Left ventricle myocardium inferior (tissue), 1 donor: ENCODE results near the gene B2M. TPM values are rescaled to one million over a fixed set of nuclear protein-coding genes. Genes with fewer than 3 reads are reported as not detected.
"Not testable (repeated sequence)": the region's sequence is repeated elsewhere in the genome, so short reads cannot be mapped to it uniquely, and the experiment has no call there.

Experiments used
- DNase-seq: peaks from one replicate; pipeline ENCODE4 v3.0.0-alpha.2; 2020
- H3K27ac ChIP-seq: fragments of 200-600 bp; replicated peaks from 2 replicates; pipeline ENCODE4 v1.8.0; 2021
- H3K27me3 ChIP-seq: fragments of 200-600 bp; 2 replicates; pipeline ENCODE4 v1.8.0; 2021; ENCODE audit warnings: low read depth
- H3K36me3 ChIP-seq: fragments of 200-600 bp; 2 replicates; pipeline ENCODE4 v1.8.0; 2021
- H3K4me1 ChIP-seq: fragments of 200-600 bp; 2 replicates; pipeline ENCODE4 v1.8.0; 2021
- H3K4me3 ChIP-seq: fragments of 200-600 bp; 2 replicates; pipeline ENCODE4 v1.8.0; 2021; ENCODE audit warnings: mild to moderate bottlenecking, moderate library complexity
- H3K9me3 ChIP-seq: fragments of 200-600 bp; replicated peaks from 2 replicates; pipeline ENCODE4 v1.8.0; 2021
- CTCF ChIP-seq: fragments of 200-600 bp; IDR thresholded peaks from 2 replicates; pipeline ENCODE4 v1.8.0; 2021; ENCODE audit warnings: antibody characterized with exemption, mild to moderate bottlenecking, borderline replicate concordance
- intact Hi-C: fragments of 100-400 bp; cut with micrococcal nuclease; formaldehyde crosslinking; loops from one replicate; pipeline ENCODE4 v1.11.0; 2022
- total RNA-seq: library from RNA; stranded (reverse); fragmentation: NEBNext Ultra II Directional; extraction: Animal tissue kit (Norgen Biotek cat#: 25700); gene quantifications from one replicate; pipeline ENCODE4 v1.2.1, GENCODE V29; 2021
- donor health status: DM: no; HTN: yes; CAD: no; lungs with severe emphysema.

The B2M gene
- total RNA-seq, 1 donor from 2014 or later, result 1,128 TPM

GRCh38 chr15:44738340-44738984 lies 27.1 kb downstream of the B2M start:
- TF ChIP-seq CTCF, result peak; percentile 83
- Histone ChIP-seq H3K4me3 (no peak overlapping the region), H3K27ac (no peak overlapping the region), H3K27me3 (no peaks in the 10 kb centered on the region), H3K9me3 (no peaks in the 10 kb centered on the region), H3K36me3 (no peaks in the 10 kb centered on the region), H3K4me1 (peaks cover 22% of the 10 kb centered on the region)
- intact Hi-C loops, result loop anchor here (5.0 kb wide), 1 partner anchor 76 kb away; the partner anchor contains the start of gene SPG11
- no peak for DNase-seq

- H3K27me3 ChIP-seq, H3K36me3 ChIP-seq, DNase-seq, H3K27ac ChIP-seq, H3K4me3 ChIP-seq, H3K9me3 ChIP-seq: not testable (repeated sequence)
- peaks cover 22% of the 10 kb centered on the region for H3K4me1 ChIP-seq
- intact Hi-C loops, result loop anchor here (5.0 kb wide), 1 partner anchor 77 kb away; the partner anchor contains the start of gene SPG11
Observed at GRCh38 chr15:44739222-44739847, 28.0 kb downstream of the B2M start.

GRCh38 chr15:44743454-44743853 lies 32.1 kb downstream of the B2M start:
- DNase-seq, H3K4me1 ChIP-seq, intact Hi-C loops, H3K36me3 ChIP-seq, H3K4me3 ChIP-seq, H3K27ac ChIP-seq, H3K9me3 ChIP-seq, H3K27me3 ChIP-seq: not testable (repeated sequence)

- peaks cover 16% of the 10 kb centered on the region for H3K9me3 ChIP-seq
- no peak overlapping the region for H3K27ac ChIP-seq
- no peak overlapping the region for H3K4me3 ChIP-seq
- no peak for DNase-seq
- H3K27me3 ChIP-seq, result no peaks in the 10 kb centered on the region
- TF ChIP-seq CTCF, result no peak
- intact Hi-C loops, result no loop called here
- no peaks in the 10 kb centered on the region for H3K4me1 ChIP-seq
- no peaks in the 10 kb centered on the region for H3K36me3 ChIP-seq
Observed at GRCh38 chr15:44753345-44753744, 42.0 kb downstream of the B2M start.

GRCh38 chr15:44763187-44763586 lies 51.9 kb downstream of the B2M start:
- Histone ChIP-seq H3K27me3 (no peaks in the 10 kb centered on the region), H3K9me3 (no peaks in the 10 kb centered on the region), H3K4me1 (no peaks in the 10 kb centered on the region), H3K36me3 (no peaks in the 10 kb centered on the region), H3K4me3 (no peak overlapping the region), H3K27ac (no peak overlapping the region)
- TF ChIP-seq CTCF, result no peak
- intact Hi-C loops, result no loop called here
- DNase-seq, result no peak

GRCh38 chr15:44763848-44764247 lies 52.5 kb downstream of the B2M start:
- Histone ChIP-seq H3K4me3 (no peak overlapping the region), H3K4me1 (no peaks in the 10 kb centered on the region), H3K27ac (no peak overlapping the region), H3K9me3 (no peaks in the 10 kb centered on the region), H3K36me3 (no peaks in the 10 kb centered on the region), H3K27me3 (no peaks in the 10 kb centered on the region)
- intact Hi-C loops, result no loop called here
- no peak for TF ChIP-seq CTCF
- DNase-seq, result no peak
